ENCODE results near the gene CNTNAP2. TPM values are rescaled to one million over a fixed set of nuclear protein-coding genes. Genes with fewer than 3 reads are reported as not detected.

The CNTNAP2 gene
- total and polyA plus RNA-seq, 2 donors, result 5.1 to 10.3 TPM

DNA sequence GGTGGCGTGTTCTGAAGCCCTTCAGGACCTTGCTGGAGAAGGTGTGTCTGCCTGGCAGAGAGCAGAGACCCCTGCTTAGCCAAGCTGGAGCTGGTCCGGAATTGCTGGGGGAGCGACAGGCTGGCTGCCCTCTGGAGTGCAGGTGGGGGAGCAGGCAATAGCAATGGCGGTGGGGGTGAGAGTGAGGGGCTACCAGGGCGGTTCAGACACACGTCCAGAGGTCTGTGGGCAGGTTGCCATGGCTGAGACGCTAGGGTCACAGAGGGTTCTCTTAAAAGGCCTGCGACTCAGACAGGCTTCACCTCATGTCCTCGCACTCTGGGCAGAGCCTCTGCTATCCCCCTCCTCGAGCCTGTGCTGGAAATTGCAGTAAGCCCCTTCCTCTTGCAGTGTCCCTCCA is 2144.9 kb downstream of the CNTNAP2 start:
- whole genome bisulfite sequencing, result 94% methylated on average over 10 of the region's 10 CpGs

DNA sequence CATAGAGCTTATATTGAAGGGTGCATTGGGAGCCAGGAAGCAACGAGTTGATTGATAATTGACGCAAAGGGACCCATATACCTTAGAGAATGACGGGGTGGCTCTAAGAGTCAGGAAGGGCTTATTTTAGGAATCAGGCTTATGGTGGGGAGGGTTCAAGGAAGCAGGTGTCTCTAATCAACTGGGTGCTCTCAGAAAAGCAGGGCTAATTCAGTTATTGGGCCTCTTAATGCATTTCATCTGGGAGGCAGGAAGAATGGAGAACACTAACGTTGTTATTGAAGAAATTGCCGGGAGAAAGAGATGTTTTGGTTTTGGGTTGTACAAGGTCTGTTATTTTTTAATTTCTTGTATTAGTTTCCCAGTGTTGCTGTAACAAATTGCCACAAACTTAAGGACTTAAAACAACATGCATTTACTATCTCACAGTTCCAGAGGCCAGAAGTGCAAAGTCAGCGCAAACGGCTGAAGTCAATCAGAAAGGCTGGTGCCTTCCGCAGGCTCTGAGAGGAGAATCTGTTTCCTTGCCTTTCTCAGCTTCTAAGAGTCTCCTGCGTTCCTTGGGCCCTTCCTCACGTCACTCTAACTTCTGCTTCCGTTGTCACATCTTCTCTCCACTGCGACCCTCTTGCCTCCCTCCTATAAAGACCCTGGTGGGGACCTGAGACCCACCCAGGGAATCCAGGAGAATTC is 2145.5 kb downstream of the CNTNAP2 start:
- H3K27me3 ChIP-seq (ENCODE audit: control insufficient read depth in 2 of 2, insufficient read depth in 1 of 2, low read length in 1 of 2), result no peaks in the 10 kb centered on the region
- 42% methylated on average over 12 of the region's 12 CpGs for WGBS
- no peak for DNase-seq (ENCODE audit: low read depth in 6 of 9, low spot score in 9 of 9)
- H3K4me1 ChIP-seq (ENCODE audit: control insufficient read depth in 2 of 2, insufficient read depth in 2 of 2, low read length in 2 of 2), result no peaks in the 10 kb centered on the region
- H3K27ac ChIP-seq (ENCODE audit: low read depth in 1 of 2, low read length in 1 of 2), result no peak overlapping the region
- no peaks in the 10 kb centered on the region for H3K36me3 ChIP-seq (ENCODE audit: control insufficient read depth in 2 of 2, insufficient read depth in 2 of 2, low read length in 1 of 2)
- H3K4me3 ChIP-seq (ENCODE audit: low read length in 2 of 2), result no peak overlapping the region
- no peaks in the 10 kb centered on the region for H3K9me3 ChIP-seq (ENCODE audit: control insufficient read depth in 2 of 2, insufficient read depth in 1 of 2, low read length in 1 of 2)

More for the DNA sequence above, 2144.9 kb downstream of the CNTNAP2 start:
- no peaks in the 10 kb centered on the region for H3K9me3 ChIP-seq (ENCODE audit: control insufficient read depth in 2 of 2, insufficient read depth in 1 of 2, low read length in 1 of 2)
- no peaks in the 10 kb centered on the region for H3K4me1 ChIP-seq (ENCODE audit: control insufficient read depth in 2 of 2, insufficient read depth in 2 of 2, low read length in 2 of 2)
- no peaks in the 10 kb centered on the region for H3K36me3 ChIP-seq (ENCODE audit: control insufficient read depth in 2 of 2, insufficient read depth in 2 of 2, low read length in 1 of 2)
- no peak overlapping the region for H3K27ac ChIP-seq (ENCODE audit: low read depth in 1 of 2, low read length in 1 of 2)
- no peak overlapping the region for H3K4me3 ChIP-seq (ENCODE audit: low read length in 2 of 2)
- no peaks in the 10 kb centered on the region for H3K27me3 ChIP-seq (ENCODE audit: control insufficient read depth in 2 of 2, insufficient read depth in 1 of 2, low read length in 1 of 2)
- no peak for DNase-seq (ENCODE audit: low read depth in 6 of 9, low spot score in 9 of 9)

DNA sequence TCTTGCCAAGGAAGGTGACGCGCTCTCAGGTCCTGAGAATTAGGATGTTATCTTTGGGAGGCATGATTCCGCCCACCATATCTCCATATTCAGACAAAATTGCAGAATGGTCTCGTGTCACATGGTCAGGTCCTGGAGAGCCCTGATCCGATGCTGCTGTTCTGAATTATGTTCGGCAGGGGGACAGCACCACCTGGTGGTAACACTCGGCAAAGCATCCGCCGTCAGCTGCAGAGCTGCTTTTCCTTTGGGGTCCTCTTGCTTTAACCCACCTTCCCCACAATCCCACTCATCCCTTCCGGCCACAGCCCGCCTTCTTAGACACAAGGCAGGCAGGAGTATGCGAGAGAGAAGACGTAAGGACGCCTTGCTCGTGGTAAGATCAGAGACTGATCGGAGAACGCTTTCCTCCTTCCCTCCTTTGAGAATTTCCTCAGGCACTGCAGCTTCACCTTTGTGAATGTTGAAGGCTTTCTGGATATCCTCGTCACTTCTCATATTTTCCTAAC is 2146.2 kb downstream of the CNTNAP2 start:
- no peak overlapping the region for H3K4me3 ChIP-seq (ENCODE audit: low read length in 2 of 2)

DNA sequence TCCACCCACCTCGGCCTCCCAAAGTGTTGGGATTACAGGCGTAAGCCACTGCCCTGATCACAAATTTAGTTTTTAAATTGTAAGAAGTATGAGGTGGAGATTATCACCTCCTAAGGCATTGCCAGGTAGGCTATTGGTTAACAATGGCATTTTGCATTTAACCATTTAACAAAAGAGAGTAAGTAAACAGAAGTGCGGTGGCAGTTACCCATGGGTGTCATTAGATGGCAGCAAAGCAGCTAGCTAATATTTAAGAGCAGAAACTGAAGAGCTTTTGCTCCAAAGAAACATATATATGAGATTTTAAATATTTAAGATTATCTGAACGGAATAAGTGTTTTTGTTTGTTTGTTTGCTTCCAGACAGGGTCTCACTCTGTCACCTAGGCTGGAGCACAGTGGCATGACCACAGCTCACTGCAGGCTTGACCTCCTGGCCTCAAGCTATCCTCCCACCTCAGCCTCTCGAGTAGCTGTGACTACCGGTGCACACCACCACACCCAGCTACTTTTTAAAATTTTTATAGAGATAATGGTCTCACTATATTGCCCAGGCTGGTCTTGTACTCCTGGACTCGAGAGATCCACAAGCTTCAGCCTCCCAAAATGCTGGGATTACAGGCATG is 2148.4 kb downstream of the CNTNAP2 start:
- H3K9me3 ChIP-seq (ENCODE audit: control insufficient read depth in 2 of 2, insufficient read depth in 1 of 2, low read length in 1 of 2), result no peaks in the 10 kb centered on the region
- DNase-seq (ENCODE audit: low read depth in 6 of 9, low spot score in 9 of 9), result peak in 2 of 9 donors; percentile 20 to 40
- 67% methylated on average over 7 of the region's 7 CpGs for WGBS
- no peaks in the 10 kb centered on the region for H3K36me3 ChIP-seq (ENCODE audit: control insufficient read depth in 2 of 2, insufficient read depth in 2 of 2, low read length in 1 of 2)
- no peak overlapping the region for H3K4me3 ChIP-seq (ENCODE audit: low read length in 2 of 2)
- no peaks in the 10 kb centered on the region for H3K27me3 ChIP-seq (ENCODE audit: control insufficient read depth in 2 of 2, insufficient read depth in 1 of 2, low read length in 1 of 2)
- no peaks in the 10 kb centered on the region for H3K4me1 ChIP-seq (ENCODE audit: control insufficient read depth in 2 of 2, insufficient read depth in 2 of 2, low read length in 2 of 2)
- no peak overlapping the region for H3K27ac ChIP-seq (ENCODE audit: low read depth in 1 of 2, low read length in 1 of 2)

More for the DNA sequence above, 2146.2 kb downstream of the CNTNAP2 start:
- Histone ChIP-seq H3K36me3 (ENCODE audit: control insufficient read depth in 2 of 2, insufficient read depth in 2 of 2, low read length in 1 of 2) (no peaks in the 10 kb centered on the region), H3K9me3 (ENCODE audit: control insufficient read depth in 2 of 2, insufficient read depth in 1 of 2, low read length in 1 of 2) (no peaks in the 10 kb centered on the region), H3K27me3 (ENCODE audit: control insufficient read depth in 2 of 2, insufficient read depth in 1 of 2, low read length in 1 of 2) (no peaks in the 10 kb centered on the region), H3K27ac (ENCODE audit: low read depth in 1 of 2, low read length in 1 of 2) (no peak overlapping the region), H3K4me1 (ENCODE audit: control insufficient read depth in 2 of 2, insufficient read depth in 2 of 2, low read length in 2 of 2) (no peaks in the 10 kb centered on the region)
- DNase-seq (ENCODE audit: low read depth in 6 of 9, low spot score in 9 of 9), result peak in 6 of 9 donors; percentile 22 to 60 (median 38)
- 8% methylated on average over 18 of the region's 18 CpGs for WGBS

DNA sequence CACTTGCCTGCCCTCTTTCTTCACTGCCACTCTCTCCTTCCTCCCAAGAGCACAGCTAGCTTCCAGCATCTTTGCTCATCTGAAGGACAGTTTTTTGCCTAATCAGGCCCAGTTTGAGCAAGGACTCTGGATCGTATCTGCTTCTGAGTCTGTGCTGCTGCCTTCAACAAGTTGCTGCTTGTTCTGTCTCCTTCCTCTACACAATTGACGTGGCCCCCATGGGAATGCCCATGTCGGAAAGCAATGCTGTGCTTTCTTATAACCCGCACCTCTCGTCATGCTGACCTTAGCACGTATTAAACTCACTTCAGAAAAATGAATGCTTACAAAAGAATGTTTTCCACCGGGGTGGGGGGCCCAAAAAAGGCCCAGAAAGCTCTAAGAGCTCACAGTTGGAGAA is 2149.3 kb downstream of the CNTNAP2 start:
- H3K27me3 ChIP-seq (ENCODE audit: control insufficient read depth in 2 of 2, insufficient read depth in 1 of 2, low read length in 1 of 2), result no peaks in the 10 kb centered on the region
- H3K36me3 ChIP-seq (ENCODE audit: control insufficient read depth in 2 of 2, insufficient read depth in 2 of 2, low read length in 1 of 2), result no peaks in the 10 kb centered on the region
- H3K27ac ChIP-seq (ENCODE audit: low read depth in 1 of 2, low read length in 1 of 2), result no peak overlapping the region
- H3K4me3 ChIP-seq (ENCODE audit: low read length in 2 of 2), result no peak overlapping the region
- WGBS, result 82% methylated on average over 7 of the region's 7 CpGs
- no peaks in the 10 kb centered on the region for H3K9me3 ChIP-seq (ENCODE audit: control insufficient read depth in 2 of 2, insufficient read depth in 1 of 2, low read length in 1 of 2)
- DNase-seq (ENCODE audit: low read depth in 6 of 9, low spot score in 9 of 9), result no peak
- no peaks in the 10 kb centered on the region for H3K4me1 ChIP-seq (ENCODE audit: control insufficient read depth in 2 of 2, insufficient read depth in 2 of 2, low read length in 2 of 2)

DNA sequence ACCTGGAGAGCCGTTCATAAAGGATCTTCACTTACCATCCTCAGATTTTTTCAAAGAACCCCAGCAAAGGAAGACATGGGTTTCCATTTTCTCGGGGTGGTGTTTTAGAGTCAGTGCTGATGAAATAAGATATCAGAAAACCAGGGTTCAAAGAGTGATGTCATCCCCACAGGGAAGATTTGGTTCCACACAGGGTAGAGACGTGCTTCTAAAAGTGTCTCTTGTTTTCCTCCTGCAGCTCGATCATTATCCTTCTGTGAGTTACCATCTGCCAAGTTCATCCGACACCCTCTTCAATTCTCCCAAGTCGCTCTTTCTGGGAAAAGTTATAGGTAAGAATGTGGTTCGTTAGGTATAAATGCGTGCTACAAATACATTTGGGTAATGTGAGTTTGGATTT is 2150.2 kb downstream of the CNTNAP2 start:
- Histone ChIP-seq H3K36me3 (ENCODE audit: control insufficient read depth in 2 of 2, insufficient read depth in 2 of 2, low read length in 1 of 2) (no peaks in the 10 kb centered on the region), H3K9me3 (ENCODE audit: control insufficient read depth in 2 of 2, insufficient read depth in 1 of 2, low read length in 1 of 2) (no peaks in the 10 kb centered on the region), H3K27ac (ENCODE audit: low read depth in 1 of 2, low read length in 1 of 2) (no peak overlapping the region), H3K27me3 (ENCODE audit: control insufficient read depth in 2 of 2, insufficient read depth in 1 of 2, low read length in 1 of 2) (no peaks in the 10 kb centered on the region), H3K4me1 (ENCODE audit: control insufficient read depth in 2 of 2, insufficient read depth in 2 of 2, low read length in 2 of 2) (no peaks in the 10 kb centered on the region), H3K4me3 (ENCODE audit: low read length in 2 of 2) (no peak overlapping the region)
- DNase-seq (ENCODE audit: low read depth in 6 of 9, low spot score in 9 of 9), result no peak
- 97% methylated on average over 8 of the region's 8 CpGs for WGBS

GRCh38 chr7:148270576-148270975 is 2154.0 kb downstream of the CNTNAP2 start:
- H3K4me3 ChIP-seq (ENCODE audit: low read length in 2 of 2), result no peak overlapping the region
- H3K27me3 ChIP-seq (ENCODE audit: control insufficient read depth in 2 of 2, insufficient read depth in 1 of 2, low read length in 1 of 2), result no peaks in the 10 kb centered on the region
- no peak for DNase-seq (ENCODE audit: low read depth in 6 of 9, low spot score in 9 of 9)
- H3K36me3 ChIP-seq (ENCODE audit: control insufficient read depth in 2 of 2, insufficient read depth in 2 of 2, low read length in 1 of 2), result no peaks in the 10 kb centered on the region
- no peak overlapping the region for H3K27ac ChIP-seq (ENCODE audit: low read depth in 1 of 2, low read length in 1 of 2)
- no peaks in the 10 kb centered on the region for H3K4me1 ChIP-seq (ENCODE audit: control insufficient read depth in 2 of 2, insufficient read depth in 2 of 2, low read length in 2 of 2)
- WGBS, result 96% methylated on average over 4 of the region's 4 CpGs
- H3K9me3 ChIP-seq (ENCODE audit: control insufficient read depth in 2 of 2, insufficient read depth in 1 of 2, low read length in 1 of 2), result no peaks in the 10 kb centered on the region

DNA sequence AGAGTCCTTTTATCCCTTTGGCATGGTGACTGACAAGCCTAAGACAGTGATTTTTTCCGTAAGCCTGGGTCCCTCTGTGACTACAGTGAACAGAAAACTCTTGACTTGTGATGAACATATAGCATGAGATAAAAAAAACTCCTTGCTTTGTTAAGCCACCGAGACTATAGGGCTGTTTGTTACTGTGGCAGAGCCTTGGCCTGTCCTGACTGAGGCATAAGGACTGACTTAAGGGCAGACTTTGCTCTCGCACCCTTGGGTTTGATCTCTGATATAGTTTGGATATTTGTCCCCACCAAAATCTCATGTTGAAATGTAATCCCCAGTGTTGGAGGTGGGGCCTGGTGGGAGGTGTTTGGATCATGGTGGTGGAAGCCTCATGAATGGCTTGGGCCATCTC is 2157.5 kb downstream of the CNTNAP2 start:
- no peaks in the 10 kb centered on the region for H3K27me3 ChIP-seq (ENCODE audit: control insufficient read depth in 2 of 2, insufficient read depth in 1 of 2, low read length in 1 of 2)
- 98% methylated on average over 3 of the region's 3 CpGs for WGBS
- DNase-seq (ENCODE audit: low read depth in 6 of 9, low spot score in 9 of 9), result no peak
- no peaks in the 10 kb centered on the region for H3K36me3 ChIP-seq (ENCODE audit: control insufficient read depth in 2 of 2, insufficient read depth in 2 of 2, low read length in 1 of 2)
- H3K4me3 ChIP-seq (ENCODE audit: low read length in 2 of 2), result no peak overlapping the region
- H3K4me1 ChIP-seq (ENCODE audit: control insufficient read depth in 2 of 2, insufficient read depth in 2 of 2, low read length in 2 of 2), result no peaks in the 10 kb centered on the region
- H3K9me3 ChIP-seq (ENCODE audit: control insufficient read depth in 2 of 2, insufficient read depth in 1 of 2, low read length in 1 of 2), result no peaks in the 10 kb centered on the region
- H3K27ac ChIP-seq (ENCODE audit: low read depth in 1 of 2, low read length in 1 of 2), result no peak overlapping the region

DNA sequence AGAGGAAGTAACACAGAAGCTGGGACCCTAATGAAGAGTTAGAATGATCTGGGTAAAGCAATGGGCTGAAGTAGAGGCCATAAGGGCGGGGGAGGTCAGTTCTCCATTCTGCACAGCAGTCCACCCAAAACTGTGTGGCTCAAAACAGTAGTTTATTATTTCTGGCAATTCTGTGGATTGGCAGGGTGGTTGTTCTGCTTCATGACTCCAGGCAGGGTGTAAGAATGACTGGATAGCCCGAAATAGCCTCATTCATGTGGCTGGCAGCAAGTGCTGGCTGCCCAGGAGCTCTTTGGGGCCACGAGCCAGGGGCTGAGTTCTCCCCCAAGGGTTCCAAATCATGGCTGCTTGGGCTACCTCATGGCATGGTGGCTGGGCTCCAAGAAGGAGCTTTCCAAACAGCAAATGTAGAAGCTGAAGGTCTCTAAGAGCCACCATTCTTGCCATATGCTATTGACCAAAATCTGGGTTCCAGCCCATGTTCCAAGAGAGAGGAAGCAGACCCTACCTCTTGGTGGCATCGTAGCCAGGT is 2158.8 kb downstream of the CNTNAP2 start:
- no peaks in the 10 kb centered on the region for H3K36me3 ChIP-seq (ENCODE audit: control insufficient read depth in 2 of 2, insufficient read depth in 2 of 2, low read length in 1 of 2)
- WGBS, result 86% methylated on average over 4 of the region's 4 CpGs
- no peak for DNase-seq (ENCODE audit: low read depth in 6 of 9, low spot score in 9 of 9)
- H3K4me1 ChIP-seq (ENCODE audit: control insufficient read depth in 2 of 2, insufficient read depth in 2 of 2, low read length in 2 of 2), result no peaks in the 10 kb centered on the region
- H3K27me3 ChIP-seq (ENCODE audit: control insufficient read depth in 2 of 2, insufficient read depth in 1 of 2, low read length in 1 of 2), result no peaks in the 10 kb centered on the region
- no peak overlapping the region for H3K4me3 ChIP-seq (ENCODE audit: low read length in 2 of 2)
- no peak overlapping the region for H3K27ac ChIP-seq (ENCODE audit: low read depth in 1 of 2, low read length in 1 of 2)
- H3K9me3 ChIP-seq (ENCODE audit: control insufficient read depth in 2 of 2, insufficient read depth in 1 of 2, low read length in 1 of 2), result no peaks in the 10 kb centered on the region
